GM13977 (cell line): Measurements from ENCODE around the gene SLC25A11.

Experiments
- DNase-seq: peaks from one replicate; pipeline ENCODE4 v3.0.0; 2012; ENCODE audit warnings: low spot score
- in situ Hi-C: fragments of 300-500 bp; cut with MboI; formaldehyde crosslinking; loops from one replicate; pipeline ENCODE4 v1.12.0; 2022; ENCODE audit warnings: low sequenced_read_pairs, low pct_unique_long_range_greater_than_20kb, mixed read lengths, inconsistent platforms; ENCODE audit not compliant: unreplicated experiment
- TF ChIP-seq, protein P1 (sequence below): IDR thresholded peaks from 2 replicates; pipeline ENCODE4 v1.5.1; 2012; ENCODE audit warnings: mild to moderate bottlenecking, control low read depth; ENCODE audit not compliant: insufficient read depth; ENCODE audit errors: extremely low read depth, missing control alignments

SLC25A11 gene

DNA sequence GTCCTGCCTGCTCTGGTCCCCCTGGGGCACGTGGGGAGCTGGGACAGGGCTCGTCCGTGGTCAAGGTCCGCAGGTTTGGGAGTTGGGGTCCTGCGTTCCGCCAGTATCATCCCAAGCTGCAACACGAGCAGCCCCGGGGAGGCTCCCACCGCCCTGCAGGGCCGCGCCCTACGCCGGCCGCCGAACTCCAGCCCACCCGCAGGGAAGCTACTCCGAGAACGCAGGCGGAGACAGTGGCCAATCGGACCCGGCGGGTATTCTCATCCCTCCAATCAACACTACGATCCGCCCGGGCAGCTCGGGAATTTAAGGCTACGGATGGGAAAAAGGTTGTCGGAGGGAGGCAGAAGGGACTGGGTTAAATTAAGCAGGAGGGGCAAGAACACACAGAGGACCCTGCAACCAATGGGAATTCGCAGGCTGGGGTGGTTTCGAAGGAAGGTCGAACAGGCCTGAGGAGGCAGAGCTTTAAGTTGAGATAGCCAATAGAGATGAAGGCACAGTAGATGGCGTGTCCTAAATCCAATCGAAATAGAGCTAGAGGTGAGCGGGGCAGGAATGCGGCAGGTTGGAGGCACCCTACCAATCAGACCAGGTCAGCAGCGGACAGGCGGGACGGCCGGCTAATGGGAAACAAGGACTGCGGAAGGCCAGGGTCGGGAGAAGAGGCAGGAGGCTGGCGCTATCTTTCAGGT lies 27.1 kb upstream of the SLC25A11 start:
- in situ Hi-C loops = loop anchor here (10.0 kb wide), 1 partner anchor 98 kb away; no protein-coding TSS in a partner anchor
- TF ChIP-seq, protein P1, sequence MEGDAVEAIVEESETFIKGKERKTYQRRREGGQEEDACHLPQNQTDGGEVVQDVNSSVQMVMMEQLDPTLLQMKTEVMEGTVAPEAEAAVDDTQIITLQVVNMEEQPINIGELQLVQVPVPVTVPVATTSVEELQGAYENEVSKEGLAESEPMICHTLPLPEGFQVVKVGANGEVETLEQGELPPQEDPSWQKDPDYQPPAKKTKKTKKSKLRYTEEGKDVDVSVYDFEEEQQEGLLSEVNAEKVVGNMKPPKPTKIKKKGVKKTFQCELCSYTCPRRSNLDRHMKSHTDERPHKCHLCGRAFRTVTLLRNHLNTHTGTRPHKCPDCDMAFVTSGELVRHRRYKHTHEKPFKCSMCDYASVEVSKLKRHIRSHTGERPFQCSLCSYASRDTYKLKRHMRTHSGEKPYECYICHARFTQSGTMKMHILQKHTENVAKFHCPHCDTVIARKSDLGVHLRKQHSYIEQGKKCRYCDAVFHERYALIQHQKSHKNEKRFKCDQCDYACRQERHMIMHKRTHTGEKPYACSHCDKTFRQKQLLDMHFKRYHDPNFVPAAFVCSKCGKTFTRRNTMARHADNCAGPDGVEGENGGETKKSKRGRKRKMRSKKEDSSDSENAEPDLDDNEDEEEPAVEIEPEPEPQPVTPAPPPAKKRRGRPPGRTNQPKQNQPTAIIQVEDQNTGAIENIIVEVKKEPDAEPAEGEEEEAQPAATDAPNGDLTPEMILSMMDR = no peak
- peak; percentile 99 for DNase-seq

DNA sequence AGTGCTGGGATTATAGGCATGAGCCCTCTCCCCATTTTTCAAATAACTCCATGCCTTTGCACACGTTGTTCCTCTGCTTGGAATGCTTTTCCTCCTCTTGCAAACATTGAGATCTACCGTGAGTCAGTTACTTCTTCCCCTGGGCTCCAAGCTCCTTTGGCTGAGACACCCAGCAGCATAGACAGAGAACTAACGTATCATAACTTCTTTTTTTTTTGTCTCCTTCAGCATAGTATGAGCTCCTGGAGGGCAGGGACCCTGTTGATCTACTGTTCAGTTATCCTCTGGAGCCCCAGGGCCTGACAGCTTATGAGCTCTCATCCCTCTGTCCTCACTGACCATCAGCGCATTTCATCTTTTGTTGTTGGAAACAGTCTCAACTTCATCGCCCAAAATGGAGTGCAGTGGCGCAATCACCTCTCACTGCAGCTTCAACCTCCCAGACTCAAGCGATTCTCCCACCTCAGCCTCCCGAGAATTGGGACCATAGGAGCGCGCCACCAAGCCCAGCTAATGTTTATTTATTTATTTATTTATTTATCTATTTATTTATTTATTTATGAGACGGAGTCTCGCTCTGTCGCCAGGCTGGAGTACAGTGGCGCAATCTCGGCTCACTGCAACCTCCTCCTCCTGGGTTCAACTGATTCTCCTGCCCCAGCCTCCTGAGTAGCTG lies 25.6 kb upstream of the SLC25A11 start:
- in situ Hi-C loops = loop anchor here (10.0 kb wide), 1 partner anchor 99 kb away; no protein-coding TSS in a partner anchor
- no peak for DNase-seq
- TF ChIP-seq, protein P1 = no peak

DNA sequence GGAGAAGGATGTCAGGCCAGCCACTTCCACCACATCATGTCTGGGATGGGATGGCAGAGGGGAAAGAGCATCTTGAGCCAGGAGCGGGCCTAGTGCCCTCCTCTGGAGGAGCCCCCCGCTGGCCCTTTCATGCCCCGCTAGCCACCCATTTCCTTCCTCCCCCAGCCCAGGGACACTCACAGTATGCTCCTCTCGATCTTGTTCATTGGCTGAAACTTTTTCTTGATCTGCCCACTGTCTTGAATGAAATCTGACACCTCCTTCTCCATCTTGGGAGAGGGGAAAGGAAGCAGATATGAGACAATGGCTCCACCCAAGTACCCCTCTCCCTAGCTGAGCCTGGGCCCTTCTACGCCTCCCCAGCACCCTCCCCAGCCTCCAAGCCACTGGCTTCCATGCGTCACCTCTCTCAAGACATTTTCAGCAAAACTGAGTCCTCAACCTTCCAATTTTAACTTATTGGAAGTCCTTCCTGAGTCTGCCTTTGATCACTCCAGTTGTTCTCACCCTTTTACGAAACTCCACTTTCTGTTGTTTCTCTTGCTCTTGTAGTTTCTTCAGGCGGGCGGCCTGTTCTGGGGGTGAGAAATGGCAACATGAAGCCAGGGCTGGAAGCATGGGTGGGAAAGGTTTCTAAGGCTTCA lies 20.6 kb upstream of the SLC25A11 start:
- no peak for DNase-seq
- TF ChIP-seq, protein P1 = no peak
- in situ Hi-C loops = loop anchor here (10.0 kb wide), 1 partner anchor 104 kb away; no protein-coding TSS in a partner anchor

DNA sequence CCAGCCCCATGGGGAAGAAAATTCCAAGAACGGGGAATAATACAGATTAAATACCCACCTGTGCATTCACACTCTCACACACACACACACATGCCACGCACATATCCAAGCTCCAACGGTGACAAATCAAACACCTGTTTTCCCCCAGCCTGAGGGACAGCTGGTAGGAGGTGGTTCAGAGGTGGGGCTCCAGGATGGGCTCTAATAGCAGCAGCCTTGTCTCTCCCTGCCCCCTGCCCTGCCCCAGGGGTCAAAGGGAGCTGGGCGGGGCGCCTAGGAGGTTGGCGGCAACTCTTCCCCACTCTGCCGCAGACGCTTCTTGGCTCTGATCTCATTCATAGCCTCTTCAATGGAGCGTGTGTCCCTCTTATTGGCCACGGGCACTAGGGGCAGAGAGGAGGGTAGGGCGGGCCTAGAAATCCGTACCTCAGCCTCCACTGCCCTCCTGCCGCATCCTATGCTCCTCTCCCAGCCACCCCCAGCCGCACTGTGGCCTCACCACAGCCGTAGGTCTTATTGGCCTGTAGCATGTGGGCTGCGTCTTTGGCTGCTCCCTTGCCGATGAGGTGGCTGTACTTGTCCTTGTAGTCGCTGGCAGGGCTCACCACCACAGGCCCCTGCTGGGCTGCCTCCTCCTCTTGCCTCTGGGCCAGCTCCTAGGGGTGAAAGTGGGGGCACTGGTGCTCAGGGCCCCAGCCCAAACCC lies 19.6 kb upstream of the SLC25A11 start:
- DNase-seq = no peak
- in situ Hi-C loops = no loop called here

DNA sequence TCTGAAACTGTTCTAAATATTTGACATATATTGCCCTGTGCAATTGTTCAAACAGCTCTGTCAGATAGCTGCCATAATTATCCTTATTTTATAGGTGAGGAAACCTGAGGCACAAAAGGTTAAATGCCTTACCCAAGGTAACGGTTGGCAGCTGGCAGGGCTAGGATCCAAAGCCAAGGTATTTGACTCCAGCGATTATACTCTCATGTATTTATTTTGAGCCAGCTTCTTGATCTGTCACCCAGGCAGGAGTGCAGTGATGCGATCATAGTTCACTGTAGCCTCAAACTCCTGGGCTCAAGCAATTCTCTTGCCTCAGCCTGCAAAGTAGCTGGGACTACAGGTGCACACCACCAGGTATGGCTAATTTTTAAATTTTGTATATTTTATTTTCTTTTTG lies 18.3 kb upstream of the SLC25A11 start:
- in situ Hi-C loops = no loop called here
- TF ChIP-seq, protein P1 = no peak
- no peak for DNase-seq

More for the DNA sequence above, 19.6 kb upstream of the SLC25A11 start:
- TF ChIP-seq, protein P1 = no peak

DNA sequence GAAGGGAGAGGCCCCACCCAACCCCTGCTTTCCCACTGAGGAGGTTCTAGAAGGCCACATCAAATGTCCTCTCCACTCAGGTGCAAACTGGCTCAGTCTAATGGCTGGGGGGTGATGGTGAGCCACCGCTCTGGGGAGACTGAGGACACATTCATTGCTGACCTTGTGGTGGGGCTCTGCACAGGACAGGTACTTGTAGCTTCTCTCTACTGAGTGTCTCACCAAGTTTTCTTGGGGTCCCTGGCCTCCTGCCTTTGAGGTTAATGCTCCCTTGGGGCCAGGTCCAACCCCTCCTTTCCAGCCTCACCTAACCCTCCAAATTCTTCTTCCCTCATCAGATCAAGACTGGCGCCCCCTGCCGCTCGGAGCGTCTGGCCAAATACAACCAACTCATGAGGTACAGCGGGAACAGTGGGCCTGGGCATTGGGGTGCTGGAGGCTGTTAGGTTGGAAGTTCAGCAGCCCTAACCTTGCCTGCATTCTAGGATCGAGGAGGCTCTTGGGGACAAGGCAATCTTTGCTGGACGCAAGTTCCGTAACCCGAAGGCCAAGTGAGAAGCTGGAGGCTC lies 16.7 kb upstream of the SLC25A11 start:
- in situ Hi-C loops = no loop called here
- no peak for DNase-seq
- TF ChIP-seq, protein P1 = peak; percentile 52
